Measurements from ENCODE around the gene SCN1B.

SCN1B gene

DNA sequence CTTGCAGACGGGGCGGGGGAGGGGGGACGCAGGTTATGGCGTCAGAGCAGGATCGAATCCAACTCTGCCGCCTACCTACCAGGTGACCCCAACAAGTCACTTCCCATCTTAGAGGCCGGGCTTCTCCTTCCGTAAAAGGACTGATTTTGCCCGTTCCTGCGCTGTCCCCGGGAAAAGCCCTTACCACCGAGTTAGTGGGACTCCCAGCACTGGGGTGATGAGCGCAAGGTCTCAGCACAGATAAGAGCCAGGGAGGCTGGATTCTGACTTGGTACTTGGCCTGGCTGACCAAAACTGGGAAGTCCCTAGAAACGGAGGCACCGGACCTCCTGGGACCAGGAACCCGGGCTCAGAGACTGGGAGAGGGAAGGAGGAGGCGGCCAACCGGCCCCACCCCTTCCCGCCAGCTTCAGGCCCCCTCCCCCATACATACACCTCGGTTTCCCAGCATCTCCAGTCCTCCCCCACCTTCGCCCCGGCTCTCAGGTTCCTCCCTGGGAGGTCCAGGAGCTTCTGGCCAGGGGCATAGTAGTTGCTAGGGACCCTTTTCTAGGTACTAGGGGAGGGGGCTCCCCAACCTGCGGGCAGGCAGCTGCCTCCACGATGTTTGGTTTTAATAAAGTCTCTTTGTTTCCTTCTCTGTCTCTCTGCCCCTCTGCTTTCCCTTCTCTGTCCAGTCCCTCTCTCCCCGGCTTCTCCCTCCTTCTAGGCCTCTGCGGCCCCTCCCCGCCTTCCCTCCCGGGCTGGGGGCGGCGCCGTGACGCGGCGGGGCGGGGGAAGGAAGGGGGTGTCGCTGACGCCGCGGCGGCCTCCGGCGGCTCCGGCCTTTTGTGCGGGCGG is 30.6 kb upstream of the SCN1B start, which contains the start of gene GRAMD1A (continued):
- TF ChIP-seq ZNF558 (tag by site-specific recombination; IDR thresholded peaks at IDR 0.05) = 0 out of 2 replicates have a peak, but pooled peaks have one; percentile 31
- TF ChIP-seq ZNF560 (tag by site-specific recombination; IDR thresholded peaks at IDR 0.05; ENCODE audit: borderline replicate concordance) = no peak
- TF ChIP-seq, protein P1, sequence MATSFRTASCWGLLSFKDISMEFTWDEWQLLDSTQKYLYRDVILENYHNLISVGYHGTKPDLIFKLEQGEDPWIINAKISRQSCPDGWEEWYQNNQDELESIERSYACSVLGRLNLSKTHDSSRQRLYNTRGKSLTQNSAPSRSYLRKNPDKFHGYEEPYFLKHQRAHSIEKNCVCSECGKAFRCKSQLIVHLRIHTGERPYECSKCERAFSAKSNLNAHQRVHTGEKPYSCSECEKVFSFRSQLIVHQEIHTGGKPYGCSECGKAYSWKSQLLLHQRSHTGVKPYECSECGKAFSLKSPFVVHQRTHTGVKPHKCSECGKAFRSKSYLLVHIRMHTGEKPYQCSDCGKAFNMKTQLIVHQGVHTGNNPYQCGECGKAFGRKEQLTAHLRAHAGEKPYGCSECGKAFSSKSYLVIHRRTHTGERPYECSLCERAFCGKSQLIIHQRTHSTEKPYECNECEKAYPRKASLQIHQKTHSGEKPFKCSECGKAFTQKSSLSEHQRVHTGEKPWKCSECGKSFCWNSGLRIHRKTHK (tag by site-specific recombination; IDR thresholded peaks at IDR 0.05) = no peak
- TF ChIP-seq ZNF292 (tag by site-specific recombination; IDR thresholded peaks at IDR 0.05; ENCODE audit: borderline replicate concordance, low read depth) = no peak
- TF ChIP-seq ZNF677 (tag by site-specific recombination; IDR thresholded peaks at IDR 0.05) = peak; percentile 5; the same call in 1 of the 2 replicates
- TF ChIP-seq, protein P2, sequence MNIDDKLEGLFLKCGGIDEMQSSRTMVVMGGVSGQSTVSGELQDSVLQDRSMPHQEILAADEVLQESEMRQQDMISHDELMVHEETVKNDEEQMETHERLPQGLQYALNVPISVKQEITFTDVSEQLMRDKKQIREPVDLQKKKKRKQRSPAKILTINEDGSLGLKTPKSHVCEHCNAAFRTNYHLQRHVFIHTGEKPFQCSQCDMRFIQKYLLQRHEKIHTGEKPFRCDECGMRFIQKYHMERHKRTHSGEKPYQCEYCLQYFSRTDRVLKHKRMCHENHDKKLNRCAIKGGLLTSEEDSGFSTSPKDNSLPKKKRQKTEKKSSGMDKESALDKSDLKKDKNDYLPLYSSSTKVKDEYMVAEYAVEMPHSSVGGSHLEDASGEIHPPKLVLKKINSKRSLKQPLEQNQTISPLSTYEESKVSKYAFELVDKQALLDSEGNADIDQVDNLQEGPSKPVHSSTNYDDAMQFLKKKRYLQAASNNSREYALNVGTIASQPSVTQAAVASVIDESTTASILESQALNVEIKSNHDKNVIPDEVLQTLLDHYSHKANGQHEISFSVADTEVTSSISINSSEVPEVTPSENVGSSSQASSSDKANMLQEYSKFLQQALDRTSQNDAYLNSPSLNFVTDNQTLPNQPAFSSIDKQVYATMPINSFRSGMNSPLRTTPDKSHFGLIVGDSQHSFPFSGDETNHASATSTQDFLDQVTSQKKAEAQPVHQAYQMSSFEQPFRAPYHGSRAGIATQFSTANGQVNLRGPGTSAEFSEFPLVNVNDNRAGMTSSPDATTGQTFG (tag by site-specific recombination; IDR thresholded peaks at IDR 0.05; ENCODE audit: borderline replicate concordance) = no peak
- TF ChIP-seq ZSCAN4 (tag by site-specific recombination; IDR thresholded peaks at IDR 0.05) = peak; percentile 63; the same call in 1 of the 2 replicates
- no peak for TF ChIP-seq ZNF660 (tag by site-specific recombination; IDR thresholded peaks at IDR 0.05)
- TF ChIP-seq BCL11B (tag by site-specific recombination; IDR thresholded peaks at IDR 0.05; ENCODE audit: low read depth) = no peak
- TF ChIP-seq, protein P3, sequence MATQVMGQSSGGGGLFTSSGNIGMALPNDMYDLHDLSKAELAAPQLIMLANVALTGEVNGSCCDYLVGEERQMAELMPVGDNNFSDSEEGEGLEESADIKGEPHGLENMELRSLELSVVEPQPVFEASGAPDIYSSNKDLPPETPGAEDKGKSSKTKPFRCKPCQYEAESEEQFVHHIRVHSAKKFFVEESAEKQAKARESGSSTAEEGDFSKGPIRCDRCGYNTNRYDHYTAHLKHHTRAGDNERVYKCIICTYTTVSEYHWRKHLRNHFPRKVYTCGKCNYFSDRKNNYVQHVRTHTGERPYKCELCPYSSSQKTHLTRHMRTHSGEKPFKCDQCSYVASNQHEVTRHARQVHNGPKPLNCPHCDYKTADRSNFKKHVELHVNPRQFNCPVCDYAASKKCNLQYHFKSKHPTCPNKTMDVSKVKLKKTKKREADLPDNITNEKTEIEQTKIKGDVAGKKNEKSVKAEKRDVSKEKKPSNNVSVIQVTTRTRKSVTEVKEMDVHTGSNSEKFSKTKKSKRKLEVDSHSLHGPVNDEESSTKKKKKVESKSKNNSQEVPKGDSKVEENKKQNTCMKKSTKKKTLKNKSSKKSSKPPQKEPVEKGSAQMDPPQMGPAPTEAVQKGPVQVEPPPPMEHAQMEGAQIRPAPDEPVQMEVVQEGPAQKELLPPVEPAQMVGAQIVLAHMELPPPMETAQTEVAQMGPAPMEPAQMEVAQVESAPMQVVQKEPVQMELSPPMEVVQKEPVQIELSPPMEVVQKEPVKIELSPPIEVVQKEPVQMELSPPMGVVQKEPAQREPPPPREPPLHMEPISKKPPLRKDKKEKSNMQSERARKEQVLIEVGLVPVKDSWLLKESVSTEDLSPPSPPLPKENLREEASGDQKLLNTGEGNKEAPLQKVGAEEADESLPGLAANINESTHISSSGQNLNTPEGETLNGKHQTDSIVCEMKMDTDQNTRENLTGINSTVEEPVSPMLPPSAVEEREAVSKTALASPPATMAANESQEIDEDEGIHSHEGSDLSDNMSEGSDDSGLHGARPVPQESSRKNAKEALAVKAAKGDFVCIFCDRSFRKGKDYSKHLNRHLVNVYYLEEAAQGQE (tag by site-specific recombination; IDR thresholded peaks at IDR 0.05) = peak; percentile 66
- TF ChIP-seq KLF8 (tag by site-specific recombination; IDR thresholded peaks at IDR 0.05) = peak; percentile 97
- TF ChIP-seq ZNF132 (tag by site-specific recombination; IDR thresholded peaks at IDR 0.05; ENCODE audit: borderline replicate concordance) = no peak
- no peak for TF ChIP-seq ZNF792 (tag by site-specific recombination; IDR thresholded peaks at IDR 0.05)
- TF ChIP-seq ZNF704 (tag by site-specific recombination; IDR thresholded peaks at IDR 0.05) = no peak
- peak; percentile 93 for TF ChIP-seq SP7 (tag by site-specific recombination; IDR thresholded peaks at IDR 0.05)
- no peak for TF ChIP-seq ZNF404 (tag by site-specific recombination; IDR thresholded peaks at IDR 0.05)
- no peak for TF ChIP-seq ZNF585B (tag by site-specific recombination; IDR thresholded peaks at IDR 0.05)
- TF ChIP-seq ZNF391 (tag by site-specific recombination; IDR thresholded peaks at IDR 0.05; ENCODE audit: borderline replicate concordance, low read depth) = peak; percentile 85; the same call in 1 of the 2 replicates
- TF ChIP-seq, protein P4, sequence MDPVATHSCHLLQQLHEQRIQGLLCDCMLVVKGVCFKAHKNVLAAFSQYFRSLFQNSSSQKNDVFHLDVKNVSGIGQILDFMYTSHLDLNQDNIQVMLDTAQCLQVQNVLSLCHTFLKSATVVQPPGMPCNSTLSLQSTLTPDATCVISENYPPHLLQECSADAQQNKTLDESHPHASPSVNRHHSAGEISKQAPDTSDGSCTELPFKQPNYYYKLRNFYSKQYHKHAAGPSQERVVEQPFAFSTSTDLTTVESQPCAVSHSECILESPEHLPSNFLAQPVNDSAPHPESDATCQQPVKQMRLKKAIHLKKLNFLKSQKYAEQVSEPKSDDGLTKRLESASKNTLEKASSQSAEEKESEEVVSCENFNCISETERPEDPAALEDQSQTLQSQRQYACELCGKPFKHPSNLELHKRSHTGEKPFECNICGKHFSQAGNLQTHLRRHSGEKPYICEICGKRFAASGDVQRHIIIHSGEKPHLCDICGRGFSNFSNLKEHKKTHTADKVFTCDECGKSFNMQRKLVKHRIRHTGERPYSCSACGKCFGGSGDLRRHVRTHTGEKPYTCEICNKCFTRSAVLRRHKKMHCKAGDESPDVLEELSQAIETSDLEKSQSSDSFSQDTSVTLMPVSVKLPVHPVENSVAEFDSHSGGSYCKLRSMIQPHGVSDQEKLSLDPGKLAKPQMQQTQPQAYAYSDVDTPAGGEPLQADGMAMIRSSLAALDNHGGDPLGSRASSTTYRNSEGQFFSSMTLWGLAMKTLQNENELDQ (tag by site-specific recombination; IDR thresholded peaks at IDR 0.05; ENCODE audit: low read depth) = no peak
- TF ChIP-seq BCL6B (tag by site-specific recombination; IDR thresholded peaks at IDR 0.05) = no peak
- TF ChIP-seq ZNF707 (tag by site-specific recombination; IDR thresholded peaks at IDR 0.05) = no peak
- no peak for TF ChIP-seq ZNF549 (tag by site-specific recombination; IDR thresholded peaks at IDR 0.05)
- no peak for TF ChIP-seq ZNF658 (tag by site-specific recombination; IDR thresholded peaks at IDR 0.05)
- TF ChIP-seq ZNF114 (tag by site-specific recombination; IDR thresholded peaks at IDR 0.05) = no peak
- TF ChIP-seq ZNF610 (tag by site-specific recombination; IDR thresholded peaks at IDR 0.05; ENCODE audit: borderline replicate concordance) = peak; percentile 82; the same call in 1 of the 2 replicates

All from HEK293 (cell line).